ENCODE data around the gene CES3.
A peak's percentile ranks its signal among the peaks of the same experiment; 100 is the strongest.
"Not testable (repeated sequence)": the region's sequence is repeated elsewhere in the genome, so short reads cannot be mapped to it uniquely, and the experiment has no call there.

Gene CES3

DNA sequence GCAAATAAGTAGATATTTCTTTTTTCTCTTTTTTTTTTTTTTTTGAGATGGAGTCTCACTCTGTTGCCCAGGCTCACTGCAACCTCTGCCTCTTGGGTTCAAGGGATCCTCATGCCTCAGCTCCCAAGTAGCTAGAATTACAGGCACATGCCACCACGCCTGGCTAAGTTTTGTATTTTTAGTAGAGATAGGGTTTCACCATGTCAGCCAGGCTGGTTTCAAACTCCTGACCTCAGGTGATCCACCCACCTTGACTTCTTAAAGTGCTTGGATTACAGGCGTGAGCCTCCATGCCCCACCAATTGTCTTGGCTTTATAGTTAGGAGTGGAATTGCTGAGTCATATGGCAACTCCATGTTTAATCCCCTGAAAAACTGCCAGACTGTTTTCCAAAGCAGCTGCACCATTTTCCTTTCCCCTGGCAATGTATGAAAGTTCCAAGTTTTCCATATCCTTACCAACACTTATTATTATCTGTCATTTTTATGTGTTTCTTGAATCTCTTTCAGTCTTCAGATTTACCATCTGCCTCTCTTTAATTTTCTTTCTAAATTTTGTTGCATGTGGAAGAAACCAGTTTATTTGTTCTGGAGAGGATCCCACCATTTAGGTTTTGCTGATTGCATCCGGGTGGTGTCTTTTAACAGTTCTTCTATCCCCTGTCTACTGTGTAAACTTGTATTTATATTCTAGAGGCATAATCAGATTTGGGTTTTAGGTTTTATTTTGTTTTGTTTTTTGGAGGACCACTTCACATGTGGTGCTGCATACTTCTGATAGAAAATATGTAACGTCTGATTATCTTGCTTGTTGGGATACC lies 9.9 kb upstream of the CES3 start:
- no peak overlapping the region for H3K27ac ChIP-seq
- no peak for TF ChIP-seq CTCF (IDR thresholded peaks at IDR 0.05)
- no peak for TF ChIP-seq ZFX (IDR thresholded peaks at IDR 0.05; ENCODE audit: borderline replicate concordance)

DNA sequence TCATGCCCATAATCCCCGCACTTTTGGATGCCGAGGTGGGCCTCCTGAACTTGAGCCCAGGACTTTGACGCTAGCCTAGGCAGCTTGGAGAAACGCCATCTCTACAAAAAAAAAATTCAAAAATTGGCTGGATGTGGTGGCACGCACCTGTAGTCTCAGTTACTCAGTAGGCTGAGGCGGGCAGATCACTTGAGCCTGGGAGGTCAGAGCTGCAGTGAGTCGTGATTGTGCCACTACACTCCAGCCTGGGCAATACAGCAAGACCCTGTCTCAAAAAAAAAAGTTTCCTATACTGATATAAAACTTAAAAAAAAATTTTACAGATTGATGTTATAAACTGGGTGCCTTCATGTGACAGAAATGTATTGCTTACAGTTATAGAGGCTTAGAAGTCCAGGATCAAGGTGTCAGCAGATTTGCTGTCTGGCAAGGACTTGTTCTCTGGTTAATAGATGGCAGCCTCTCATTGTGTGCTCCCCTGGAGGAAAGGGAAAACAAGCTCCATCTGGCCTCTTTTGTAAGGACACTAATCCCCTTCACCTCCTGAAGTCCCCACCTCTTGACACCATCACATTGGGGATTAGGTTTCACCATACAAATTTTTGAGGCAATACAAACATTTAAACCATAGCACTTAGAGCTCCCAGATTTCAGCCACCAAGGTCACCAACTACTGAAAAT lies 8.5 kb upstream of the CES3 start:
- no peak for TF ChIP-seq ZFX (IDR thresholded peaks at IDR 0.05; ENCODE audit: borderline replicate concordance)
- TF ChIP-seq CTCF (IDR thresholded peaks at IDR 0.05): no peak
- no peak overlapping the region for H3K27ac ChIP-seq

GRCh38 chr16:66953462-66954096 lies 7.5 kb upstream of the CES3 start:
- no peak for TF ChIP-seq ZFX (IDR thresholded peaks at IDR 0.05; ENCODE audit: borderline replicate concordance)
- no peak for TF ChIP-seq CTCF (IDR thresholded peaks at IDR 0.05)
- H3K27ac ChIP-seq: peak overlapping the region; percentile 22; the same call in 1 of the 2 replicates

- peak overlapping the region; percentile 22; the same call in 1 of the 2 replicates for H3K27ac ChIP-seq
- TF ChIP-seq ZFX (IDR thresholded peaks at IDR 0.05; ENCODE audit: borderline replicate concordance) (no peak), CTCF (IDR thresholded peaks at IDR 0.05) (peak; percentile 85)
Measured at GRCh38 chr16:66954097-66954659, 6.9 kb upstream of the CES3 start.

GRCh38 chr16:66955363-66956153 lies 5.5 kb upstream of the CES3 start:
- not testable (repeated sequence) for H3K27ac ChIP-seq

DNA sequence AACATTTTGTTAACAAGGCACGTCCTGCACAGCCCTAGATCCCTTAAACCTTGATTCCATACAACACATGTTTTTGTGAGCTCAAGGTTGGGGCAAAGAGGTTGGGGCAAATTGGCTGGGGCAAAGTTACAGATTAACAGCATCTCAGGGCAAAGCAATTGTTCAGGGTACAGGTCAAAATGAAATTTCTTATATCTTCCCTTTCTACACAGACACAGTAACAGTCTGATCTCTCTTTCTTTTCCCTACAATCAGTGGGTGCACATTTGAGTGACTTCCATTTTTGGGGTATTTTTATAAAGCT lies 5.0 kb upstream of the CES3 start:
- H3K27ac ChIP-seq: not testable (repeated sequence)

- H3K27ac ChIP-seq: no peak overlapping the region
- no peak for TF ChIP-seq CTCF (IDR thresholded peaks at IDR 0.05)
- no peak for TF ChIP-seq ZFX (IDR thresholded peaks at IDR 0.05; ENCODE audit: borderline replicate concordance)
Measured at GRCh38 chr16:66958857-66959703, 2.0 kb upstream of the CES3 start.
